DND-41 (cell line): ENCODE data around the gene ATP5F1C.

ENCODE experiments used
- EZH2 ChIP-seq: IDR thresholded peaks from 3 replicates; pipeline ENCODE4 v1.6.1; 2012; ENCODE audit warnings: borderline replicate concordance, low read depth, mild to moderate bottlenecking, moderate library complexity, low read length, inconsistent platforms; ENCODE audit not compliant: severe bottlenecking
- TF ChIP-seq, protein P1 (sequence below): IDR thresholded peaks from 2 replicates; pipeline ENCODE4 v1.5.1; 2012; ENCODE audit warnings: borderline replicate concordance, low read length, moderate library complexity, mild to moderate bottlenecking; ENCODE audit not compliant: poor library complexity, severe bottlenecking; ENCODE audit errors: extremely low read depth

DNA sequence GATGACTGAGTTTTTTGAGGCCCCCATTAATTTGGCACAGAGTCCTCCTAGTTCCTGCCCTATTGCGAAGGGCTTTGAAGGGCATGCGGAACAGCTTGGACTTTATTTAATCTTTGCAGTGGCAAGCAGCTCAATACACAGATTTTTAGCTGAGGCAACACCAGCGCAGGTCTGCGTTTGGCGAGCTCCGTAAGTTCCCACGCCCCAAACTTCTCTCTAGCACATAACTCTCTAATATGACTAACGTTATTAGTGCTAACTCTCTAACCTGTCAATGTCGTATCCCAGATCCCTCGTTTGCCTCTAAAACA, 30.0 kb downstream of the ATP5F1C start:
- no peak for TF ChIP-seq EZH2
- TF ChIP-seq, protein P1, sequence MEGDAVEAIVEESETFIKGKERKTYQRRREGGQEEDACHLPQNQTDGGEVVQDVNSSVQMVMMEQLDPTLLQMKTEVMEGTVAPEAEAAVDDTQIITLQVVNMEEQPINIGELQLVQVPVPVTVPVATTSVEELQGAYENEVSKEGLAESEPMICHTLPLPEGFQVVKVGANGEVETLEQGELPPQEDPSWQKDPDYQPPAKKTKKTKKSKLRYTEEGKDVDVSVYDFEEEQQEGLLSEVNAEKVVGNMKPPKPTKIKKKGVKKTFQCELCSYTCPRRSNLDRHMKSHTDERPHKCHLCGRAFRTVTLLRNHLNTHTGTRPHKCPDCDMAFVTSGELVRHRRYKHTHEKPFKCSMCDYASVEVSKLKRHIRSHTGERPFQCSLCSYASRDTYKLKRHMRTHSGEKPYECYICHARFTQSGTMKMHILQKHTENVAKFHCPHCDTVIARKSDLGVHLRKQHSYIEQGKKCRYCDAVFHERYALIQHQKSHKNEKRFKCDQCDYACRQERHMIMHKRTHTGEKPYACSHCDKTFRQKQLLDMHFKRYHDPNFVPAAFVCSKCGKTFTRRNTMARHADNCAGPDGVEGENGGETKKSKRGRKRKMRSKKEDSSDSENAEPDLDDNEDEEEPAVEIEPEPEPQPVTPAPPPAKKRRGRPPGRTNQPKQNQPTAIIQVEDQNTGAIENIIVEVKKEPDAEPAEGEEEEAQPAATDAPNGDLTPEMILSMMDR, result no peak
